ENCODE data around the gene HAS3.

The HAS3 gene

DNA sequence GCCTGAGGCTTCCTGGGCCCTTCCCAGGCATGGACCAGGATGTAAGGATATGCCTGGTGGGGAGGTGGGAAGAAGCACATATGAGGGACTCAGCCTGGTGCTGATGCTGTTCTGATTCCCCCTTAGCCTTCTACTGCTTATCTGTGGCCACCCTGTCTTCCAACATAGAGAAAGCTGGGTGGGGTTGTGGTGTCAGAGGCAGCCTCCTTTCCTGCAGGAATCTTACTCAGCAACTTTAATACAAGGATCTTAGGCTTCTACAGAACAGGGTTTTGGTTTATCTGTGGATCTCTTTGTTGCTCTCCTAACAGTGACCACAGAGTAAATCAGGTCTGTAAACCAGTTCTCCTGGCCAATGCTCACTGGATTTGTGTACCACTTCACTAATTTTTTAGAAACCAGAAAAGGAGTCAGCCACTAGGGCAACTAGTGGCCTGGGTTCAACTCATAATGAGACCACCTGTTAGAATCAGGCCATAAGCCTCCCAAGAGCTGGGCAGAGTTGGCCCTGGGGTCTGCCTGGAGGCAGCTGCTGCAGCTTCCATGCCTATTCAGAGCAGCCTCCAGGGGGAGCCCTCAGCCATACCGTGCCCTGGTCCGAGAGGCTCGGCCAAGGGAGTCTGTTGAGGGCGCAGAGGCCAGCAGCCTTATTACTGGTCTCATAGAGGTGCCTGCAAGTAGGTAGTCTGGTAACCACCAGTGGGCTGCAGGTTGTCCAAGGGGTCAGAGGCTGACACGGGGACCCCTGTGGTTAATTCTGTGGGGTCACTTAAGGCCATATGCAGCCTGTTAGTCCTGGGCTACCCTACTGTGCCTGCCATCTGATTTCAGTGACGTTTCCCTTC lies 7.1 kb downstream of the HAS3 start:
- Histone ChIP-seq H3K27ac (ENCODE audit: extremely low read depth, low read depth, low read length) (no peak overlapping the region), H3K4me3 (ENCODE audit: low read depth, low read length) (no peak overlapping the region), H3K36me3 (ENCODE audit: control insufficient read depth in 2 of 2, insufficient read depth in 1 of 2, low read length in 2 of 2) (peaks cover 0 to 53% of the 10 kb centered on the region in 2 experiments; a peak in 1 of 3 replicates), H3K9me3 (ENCODE audit: control insufficient read depth, insufficient read depth, low read depth, low read length) (no peaks in the 10 kb centered on the region), H3K4me1 (ENCODE audit: control insufficient read depth, insufficient read depth, low read length) (no peaks in the 10 kb centered on the region)
- POLR2A ChIA-PET = interaction anchor here (0.6 kb wide), 2 partner anchors 239 to 340 kb away, joined by 3 to 4 read pairs; no protein-coding TSS in a partner anchor
- CTCF ChIA-PET = interaction anchor here (0.5 to 5.6 kb wide), 28 partner anchors 8 to 582 kb away, joined by 3 to 57 read pairs (median 4); no protein-coding TSS in a partner anchor
- TF ChIP-seq ZBTB17 (tag by site-specific recombination; IDR thresholded peaks at IDR 0.05) (peak; percentile 36; the same call in 1 of the 2 replicates), ZFP3 (tag by site-specific recombination; IDR thresholded peaks at IDR 0.05; ENCODE audit: low read depth) (no peak), ZNF548 (tag by site-specific recombination; IDR thresholded peaks at IDR 0.05) (no peak), ZNF561 (tag by site-specific recombination; IDR thresholded peaks at IDR 0.05; ENCODE audit: borderline replicate concordance) (no peak), SCRT2 (tag by site-specific recombination; IDR thresholded peaks at IDR 0.05) (peak; percentile 77; the same call in 1 of the 2 replicates), KLF10 (tag by site-specific recombination; IDR thresholded peaks at IDR 0.05) (no peak), ZNF596 (tag by site-specific recombination; IDR thresholded peaks at IDR 0.05) (no peak), ZNF521 (tag by site-specific recombination; IDR thresholded peaks at IDR 0.05) (no peak), SCRT1 (tag by site-specific recombination; IDR thresholded peaks at IDR 0.05; ENCODE audit: borderline replicate concordance) (peak; percentile 39; the same call in 1 of the 2 replicates), SP2 (tag by site-specific recombination; IDR thresholded peaks at IDR 0.05) (no peak), ZNF501 (tag by site-specific recombination; IDR thresholded peaks at IDR 0.05) (no peak), ZNF660 (tag by site-specific recombination; IDR thresholded peaks at IDR 0.05) (0 out of 2 replicates have a peak, but pooled peaks have one; percentile 28)
- TF ChIP-seq, protein P1, sequence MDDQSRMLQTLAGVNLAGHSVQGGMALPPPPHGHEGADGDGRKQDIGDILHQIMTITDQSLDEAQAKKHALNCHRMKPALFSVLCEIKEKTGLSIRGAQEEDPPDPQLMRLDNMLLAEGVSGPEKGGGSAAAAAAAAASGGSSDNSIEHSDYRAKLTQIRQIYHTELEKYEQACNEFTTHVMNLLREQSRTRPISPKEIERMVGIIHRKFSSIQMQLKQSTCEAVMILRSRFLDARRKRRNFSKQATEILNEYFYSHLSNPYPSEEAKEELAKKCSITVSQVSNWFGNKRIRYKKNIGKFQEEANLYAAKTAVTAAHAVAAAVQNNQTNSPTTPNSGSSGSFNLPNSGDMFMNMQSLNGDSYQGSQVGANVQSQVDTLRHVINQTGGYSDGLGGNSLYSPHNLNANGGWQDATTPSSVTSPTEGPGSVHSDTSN (CRISPR knock-in tag; IDR thresholded peaks at IDR 0.05) = no peak
- TF ChIP-seq, protein P2, sequence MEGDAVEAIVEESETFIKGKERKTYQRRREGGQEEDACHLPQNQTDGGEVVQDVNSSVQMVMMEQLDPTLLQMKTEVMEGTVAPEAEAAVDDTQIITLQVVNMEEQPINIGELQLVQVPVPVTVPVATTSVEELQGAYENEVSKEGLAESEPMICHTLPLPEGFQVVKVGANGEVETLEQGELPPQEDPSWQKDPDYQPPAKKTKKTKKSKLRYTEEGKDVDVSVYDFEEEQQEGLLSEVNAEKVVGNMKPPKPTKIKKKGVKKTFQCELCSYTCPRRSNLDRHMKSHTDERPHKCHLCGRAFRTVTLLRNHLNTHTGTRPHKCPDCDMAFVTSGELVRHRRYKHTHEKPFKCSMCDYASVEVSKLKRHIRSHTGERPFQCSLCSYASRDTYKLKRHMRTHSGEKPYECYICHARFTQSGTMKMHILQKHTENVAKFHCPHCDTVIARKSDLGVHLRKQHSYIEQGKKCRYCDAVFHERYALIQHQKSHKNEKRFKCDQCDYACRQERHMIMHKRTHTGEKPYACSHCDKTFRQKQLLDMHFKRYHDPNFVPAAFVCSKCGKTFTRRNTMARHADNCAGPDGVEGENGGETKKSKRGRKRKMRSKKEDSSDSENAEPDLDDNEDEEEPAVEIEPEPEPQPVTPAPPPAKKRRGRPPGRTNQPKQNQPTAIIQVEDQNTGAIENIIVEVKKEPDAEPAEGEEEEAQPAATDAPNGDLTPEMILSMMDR (tag by site-specific recombination; IDR thresholded peaks at IDR 0.05) = peak; percentile 69
- TF ChIP-seq, protein P3, sequence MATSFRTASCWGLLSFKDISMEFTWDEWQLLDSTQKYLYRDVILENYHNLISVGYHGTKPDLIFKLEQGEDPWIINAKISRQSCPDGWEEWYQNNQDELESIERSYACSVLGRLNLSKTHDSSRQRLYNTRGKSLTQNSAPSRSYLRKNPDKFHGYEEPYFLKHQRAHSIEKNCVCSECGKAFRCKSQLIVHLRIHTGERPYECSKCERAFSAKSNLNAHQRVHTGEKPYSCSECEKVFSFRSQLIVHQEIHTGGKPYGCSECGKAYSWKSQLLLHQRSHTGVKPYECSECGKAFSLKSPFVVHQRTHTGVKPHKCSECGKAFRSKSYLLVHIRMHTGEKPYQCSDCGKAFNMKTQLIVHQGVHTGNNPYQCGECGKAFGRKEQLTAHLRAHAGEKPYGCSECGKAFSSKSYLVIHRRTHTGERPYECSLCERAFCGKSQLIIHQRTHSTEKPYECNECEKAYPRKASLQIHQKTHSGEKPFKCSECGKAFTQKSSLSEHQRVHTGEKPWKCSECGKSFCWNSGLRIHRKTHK (tag by site-specific recombination; IDR thresholded peaks at IDR 0.05) = no peak
- TF ChIP-seq, protein P4, sequence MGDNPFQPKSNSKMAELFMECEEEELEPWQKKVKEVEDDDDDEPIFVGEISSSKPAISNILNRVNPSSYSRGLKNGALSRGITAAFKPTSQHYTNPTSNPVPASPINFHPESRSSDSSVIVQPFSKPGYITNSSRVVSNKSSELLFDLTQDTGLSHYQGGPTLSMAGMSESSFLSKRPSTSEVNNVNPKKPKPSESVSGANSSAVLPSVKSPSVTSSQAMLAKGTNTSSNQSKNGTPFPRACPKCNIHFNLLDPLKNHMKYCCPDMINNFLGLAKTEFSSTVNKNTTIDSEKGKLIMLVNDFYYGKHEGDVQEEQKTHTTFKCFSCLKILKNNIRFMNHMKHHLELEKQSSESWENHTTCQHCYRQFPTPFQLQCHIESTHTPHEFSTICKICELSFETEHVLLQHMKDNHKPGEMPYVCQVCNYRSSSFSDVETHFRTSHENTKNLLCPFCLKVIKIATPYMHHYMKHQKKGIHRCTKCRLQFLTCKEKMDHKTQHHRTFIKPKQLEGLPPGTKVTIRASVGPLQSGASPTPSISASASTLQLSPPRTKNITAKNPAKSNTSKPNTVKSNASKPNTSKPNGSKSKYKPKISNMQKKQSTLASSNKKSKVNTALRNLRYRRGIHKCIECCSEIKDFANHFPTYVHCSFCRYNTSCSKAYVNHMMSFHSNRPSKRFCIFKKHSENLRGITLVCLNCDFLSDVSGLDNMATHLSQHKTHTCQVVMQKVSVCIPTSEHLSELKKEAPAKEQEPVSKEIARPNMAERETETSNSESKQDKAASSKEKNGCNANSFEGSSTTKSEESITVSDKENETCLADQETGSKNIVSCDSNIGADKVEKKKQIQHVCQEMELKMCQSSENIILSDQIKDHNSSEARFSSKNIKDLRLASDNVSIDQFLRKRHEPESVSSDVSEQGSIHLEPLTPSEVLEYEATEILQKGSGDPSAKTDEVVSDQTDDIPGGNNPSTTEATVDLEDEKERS (tag by site-specific recombination; IDR thresholded peaks at IDR 0.05) = no peak
- TF ChIP-seq, protein P5, sequence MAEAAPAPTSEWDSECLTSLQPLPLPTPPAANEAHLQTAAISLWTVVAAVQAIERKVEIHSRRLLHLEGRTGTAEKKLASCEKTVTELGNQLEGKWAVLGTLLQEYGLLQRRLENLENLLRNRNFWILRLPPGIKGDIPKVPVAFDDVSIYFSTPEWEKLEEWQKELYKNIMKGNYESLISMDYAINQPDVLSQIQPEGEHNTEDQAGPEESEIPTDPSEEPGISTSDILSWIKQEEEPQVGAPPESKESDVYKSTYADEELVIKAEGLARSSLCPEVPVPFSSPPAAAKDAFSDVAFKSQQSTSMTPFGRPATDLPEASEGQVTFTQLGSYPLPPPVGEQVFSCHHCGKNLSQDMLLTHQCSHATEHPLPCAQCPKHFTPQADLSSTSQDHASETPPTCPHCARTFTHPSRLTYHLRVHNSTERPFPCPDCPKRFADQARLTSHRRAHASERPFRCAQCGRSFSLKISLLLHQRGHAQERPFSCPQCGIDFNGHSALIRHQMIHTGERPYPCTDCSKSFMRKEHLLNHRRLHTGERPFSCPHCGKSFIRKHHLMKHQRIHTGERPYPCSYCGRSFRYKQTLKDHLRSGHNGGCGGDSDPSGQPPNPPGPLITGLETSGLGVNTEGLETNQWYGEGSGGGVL (tag by site-specific recombination; IDR thresholded peaks at IDR 0.05) = no peak
